ENCODE results near the gene NIPSNAP2. TPM values are rescaled to one million over a fixed set of nuclear protein-coding genes. Genes with fewer than 3 reads are reported as not detected.

The NIPSNAP2 gene
- total and polyA plus RNA-seq, 10 of the 15 experiments (the other 5 are each of a cell fraction or from before 2014, with no cell fraction given): 24.7 to 88.5 (median 49.9) TPM

DNA sequence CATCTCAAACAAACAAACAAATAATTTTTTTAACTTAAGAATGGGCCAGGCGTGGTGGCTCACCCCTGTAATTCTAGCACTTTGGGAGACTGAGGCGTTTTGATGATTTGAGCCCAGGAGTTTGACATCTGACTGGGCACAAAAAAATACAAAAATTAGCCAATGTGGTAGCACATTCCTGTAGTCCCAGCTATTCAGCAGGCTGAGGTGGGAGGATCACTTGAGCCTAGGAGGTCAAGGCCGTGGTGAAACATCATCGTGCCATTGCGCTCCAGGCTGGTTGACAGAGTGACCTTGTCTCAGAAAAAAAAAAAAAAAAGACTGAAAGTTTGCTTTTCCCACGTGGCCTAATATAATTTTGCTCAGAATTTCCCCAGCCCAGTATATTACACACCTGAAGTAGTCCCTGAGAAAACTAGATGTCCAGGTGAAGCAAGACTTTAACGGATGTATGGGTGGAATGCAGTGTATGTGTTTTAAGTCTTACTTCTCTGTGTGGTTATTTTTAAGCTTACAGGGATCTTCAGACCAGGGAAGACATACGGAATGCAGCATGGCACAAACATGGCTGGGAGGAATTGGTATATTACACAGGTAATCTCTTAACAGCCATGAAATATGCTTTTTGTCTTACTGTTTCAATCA is 32.6 kb downstream of the NIPSNAP2 start (continued):
- TF ChIP-seq, protein P1, sequence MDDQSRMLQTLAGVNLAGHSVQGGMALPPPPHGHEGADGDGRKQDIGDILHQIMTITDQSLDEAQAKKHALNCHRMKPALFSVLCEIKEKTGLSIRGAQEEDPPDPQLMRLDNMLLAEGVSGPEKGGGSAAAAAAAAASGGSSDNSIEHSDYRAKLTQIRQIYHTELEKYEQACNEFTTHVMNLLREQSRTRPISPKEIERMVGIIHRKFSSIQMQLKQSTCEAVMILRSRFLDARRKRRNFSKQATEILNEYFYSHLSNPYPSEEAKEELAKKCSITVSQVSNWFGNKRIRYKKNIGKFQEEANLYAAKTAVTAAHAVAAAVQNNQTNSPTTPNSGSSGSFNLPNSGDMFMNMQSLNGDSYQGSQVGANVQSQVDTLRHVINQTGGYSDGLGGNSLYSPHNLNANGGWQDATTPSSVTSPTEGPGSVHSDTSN (IDR thresholded peaks at IDR 0.05; ENCODE audit: insufficient replicate concordance, low read depth, low read length): no peak
- no peak for TF ChIP-seq KLF5 (IDR thresholded peaks at IDR 0.05; ENCODE audit: partially characterized antibody)
- TF ChIP-seq SIX5 (IDR thresholded peaks at IDR 0.05; ENCODE audit: low read depth, low read length, severe bottlenecking): no peak
- no peak for TF ChIP-seq JUNB (IDR thresholded peaks at IDR 0.05)
- TF ChIP-seq, protein P2, sequence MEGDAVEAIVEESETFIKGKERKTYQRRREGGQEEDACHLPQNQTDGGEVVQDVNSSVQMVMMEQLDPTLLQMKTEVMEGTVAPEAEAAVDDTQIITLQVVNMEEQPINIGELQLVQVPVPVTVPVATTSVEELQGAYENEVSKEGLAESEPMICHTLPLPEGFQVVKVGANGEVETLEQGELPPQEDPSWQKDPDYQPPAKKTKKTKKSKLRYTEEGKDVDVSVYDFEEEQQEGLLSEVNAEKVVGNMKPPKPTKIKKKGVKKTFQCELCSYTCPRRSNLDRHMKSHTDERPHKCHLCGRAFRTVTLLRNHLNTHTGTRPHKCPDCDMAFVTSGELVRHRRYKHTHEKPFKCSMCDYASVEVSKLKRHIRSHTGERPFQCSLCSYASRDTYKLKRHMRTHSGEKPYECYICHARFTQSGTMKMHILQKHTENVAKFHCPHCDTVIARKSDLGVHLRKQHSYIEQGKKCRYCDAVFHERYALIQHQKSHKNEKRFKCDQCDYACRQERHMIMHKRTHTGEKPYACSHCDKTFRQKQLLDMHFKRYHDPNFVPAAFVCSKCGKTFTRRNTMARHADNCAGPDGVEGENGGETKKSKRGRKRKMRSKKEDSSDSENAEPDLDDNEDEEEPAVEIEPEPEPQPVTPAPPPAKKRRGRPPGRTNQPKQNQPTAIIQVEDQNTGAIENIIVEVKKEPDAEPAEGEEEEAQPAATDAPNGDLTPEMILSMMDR (IDR thresholded peaks at IDR 0.05 in 2 of 3, conservative IDR thresholded peaks at IDR 0.05 in 1 of 3; ENCODE audit: control insufficient read depth in 2 of 3, extremely low read depth in 1 of 3, insufficient read depth in 1 of 3, low read depth in 3 of 3, low read length in 3 of 3): no peak
- TF ChIP-seq, protein P3, sequence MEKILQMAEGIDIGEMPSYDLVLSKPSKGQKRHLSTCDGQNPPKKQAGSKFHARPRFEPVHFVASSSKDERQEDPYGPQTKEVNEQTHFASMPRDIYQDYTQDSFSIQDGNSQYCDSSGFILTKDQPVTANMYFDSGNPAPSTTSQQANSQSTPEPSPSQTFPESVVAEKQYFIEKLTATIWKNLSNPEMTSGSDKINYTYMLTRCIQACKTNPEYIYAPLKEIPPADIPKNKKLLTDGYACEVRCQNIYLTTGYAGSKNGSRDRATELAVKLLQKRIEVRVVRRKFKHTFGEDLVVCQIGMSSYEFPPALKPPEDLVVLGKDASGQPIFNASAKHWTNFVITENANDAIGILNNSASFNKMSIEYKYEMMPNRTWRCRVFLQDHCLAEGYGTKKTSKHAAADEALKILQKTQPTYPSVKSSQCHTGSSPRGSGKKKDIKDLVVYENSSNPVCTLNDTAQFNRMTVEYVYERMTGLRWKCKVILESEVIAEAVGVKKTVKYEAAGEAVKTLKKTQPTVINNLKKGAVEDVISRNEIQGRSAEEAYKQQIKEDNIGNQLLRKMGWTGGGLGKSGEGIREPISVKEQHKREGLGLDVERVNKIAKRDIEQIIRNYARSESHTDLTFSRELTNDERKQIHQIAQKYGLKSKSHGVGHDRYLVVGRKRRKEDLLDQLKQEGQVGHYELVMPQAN (conservative IDR thresholded peaks at IDR 0.05): no peak
